ENCODE results near the gene PHF21A. TPM values are rescaled to one million over a fixed set of nuclear protein-coding genes. Genes with fewer than 3 reads are reported as not detected.

Gene PHF21A
- total and polyA plus RNA-seq, 2 of the 13 experiments (the other 11 are each of a cell fraction or from before 2014, with no cell fraction given) = 4.1 to 34.6 TPM

GRCh38 chr11:46149826-46150225 lies 28.6 kb upstream of the PHF21A start:
- no peaks in the 10 kb centered on the region for H3K79me2 ChIP-seq (ENCODE audit: insufficient read depth, low read length)
- in situ Hi-C loops (cut with HindIII; ENCODE audit: extremely low pct_ligation_motif_present, low pct_unique_long_range_greater_than_20kb) (no loop called here), intact Hi-C loops (cut with micrococcal nuclease; ENCODE audit: unreplicated experiment) (no loop called here)
- POLR2A ChIA-PET = no interaction called here
- H3K9me3 ChIP-seq (ENCODE audit: low read length) = no peaks in the 10 kb centered on the region
- no peak overlapping the region for H3K4me2 ChIP-seq (ENCODE audit: low read depth, low read length)
- CTCF ChIA-PET (ENCODE audit: low intra/inter-chr PET ratio, low total read pairs) = no interaction called here
- H3K27ac ChIP-seq (ENCODE audit: extremely low read length, insufficient read depth, low read length) = no peak overlapping the region
- no TSS peak for BruUV-seq (replicated peaks)
- H3K4me3 ChIP-seq (replicated peaks in 1 of 3; ENCODE audit: insufficient read depth in 1 of 3, low read depth in 2 of 3, low read length in 3 of 3) = no peak overlapping the region
- no peak overlapping the region for H3K9ac ChIP-seq (ENCODE audit: insufficient read depth, low read depth, low read length)
- no peaks in the 10 kb centered on the region for H4K20me1 ChIP-seq (ENCODE audit: insufficient read depth, low read length)
- H3K27me3 ChIP-seq (ENCODE audit: control insufficient read depth in 1 of 2, insufficient read depth in 2 of 2, low read length in 2 of 2) = peaks cover 3% of the 10 kb centered on the region in 2 experiments; a peak in 1 of 5 replicates
- H2AFZ ChIP-seq (ENCODE audit: low read length) = no peak overlapping the region
- 28% methylated on average over 4 of the region's 4 CpGs for WGBS (ENCODE audit: low lambda C conversion rate)
- DNase-seq (ENCODE audit: low spot score) (no peak), FAIRE-seq (no peak), ATAC-seq (no peak)
- H3K36me3 ChIP-seq (replicated peaks in 1 of 2; ENCODE audit: control insufficient read depth in 1 of 2, insufficient read depth in 2 of 2, low read length in 2 of 2) = no peaks in the 10 kb centered on the region
- TF ChIP-seq THAP9 (CRISPR knock-in tag; IDR thresholded peaks at IDR 0.05; ENCODE audit: borderline replicate concordance) (no peak), FOXA3 (CRISPR knock-in tag; IDR thresholded peaks at IDR 0.05) (no peak), MXI1 (IDR thresholded peaks at IDR 0.05; ENCODE audit: borderline replicate concordance, low read depth, low read length) (no peak), PHF5A (CRISPR knock-in tag; IDR thresholded peaks at IDR 0.05; ENCODE audit: low read depth, unreplicated experiment) (no peak), SNAPC2 (CRISPR knock-in tag; IDR thresholded peaks at IDR 0.05) (no peak), KDM5B (CRISPR knock-in tag; IDR thresholded peaks at IDR 0.05; ENCODE audit: borderline replicate concordance) (no peak), ADNP (CRISPR knock-in tag; IDR thresholded peaks at IDR 0.05) (no peak), PAF1 (CRISPR knock-in tag; IDR thresholded peaks at IDR 0.05) (no peak), NR2F6 (IDR thresholded peaks at IDR 0.05) (no peak), NR2F6 (CRISPR knock-in tag; IDR thresholded peaks at IDR 0.05) (no peak), ZNF33B (CRISPR knock-in tag; IDR thresholded peaks at IDR 0.05) (no peak), ZNF317 (CRISPR knock-in tag; IDR thresholded peaks at IDR 0.05) (no peak), TCF7 (IDR thresholded peaks at IDR 0.05; ENCODE audit: low read depth) (no peak), SYNCRIP (IDR thresholded peaks at IDR 0.05; ENCODE audit: insufficient read depth, low read depth, low read length) (no peak), ZNF550 (CRISPR knock-in tag; IDR thresholded peaks at IDR 0.05; ENCODE audit: borderline replicate concordance) (no peak), HNF4G (IDR thresholded peaks at IDR 0.05; ENCODE audit: borderline replicate concordance, low read depth, low read length) (no peak), HNF4G (CRISPR knock-in tag; IDR thresholded peaks at IDR 0.05; ENCODE audit: borderline replicate concordance, low read depth) (no peak), ZBTB37 (CRISPR knock-in tag; IDR thresholded peaks at IDR 0.05) (no peak), HOXA9 (CRISPR knock-in tag; IDR thresholded peaks at IDR 0.05; ENCODE audit: borderline replicate concordance) (no peak), RFXAP (CRISPR knock-in tag; IDR thresholded peaks at IDR 0.05; ENCODE audit: borderline replicate concordance) (no peak), FOXK1 (CRISPR knock-in tag; IDR thresholded peaks at IDR 0.05; ENCODE audit: borderline replicate concordance, low read depth) (no peak), CHCHD3 (CRISPR knock-in tag; IDR thresholded peaks at IDR 0.05) (no peak)
- no peaks in the 10 kb centered on the region for H3K4me1 ChIP-seq (ENCODE audit: insufficient read depth, low read length)
